Mammary microvascular endothelial cell (primary cell): ENCODE data around the gene EIF2AK2. TPM values are rescaled to one million over a fixed set of nuclear protein-coding genes. Genes with fewer than 3 reads are reported as not detected.

ENCODE experiments used
- total RNA-seq: library from RNA; depleted of rRNA; stranded (reverse); fragments of >200 nt; gene quantifications from 2 replicates; pipeline ENCODE4 v1.2.3, GENCODE V29; 2015

EIF2AK2 gene
- total RNA-seq: 28.0 and 40.9 TPM in 2 replicates

GRCh38 chr2:37156857-37157714 lies at the start of gene EIF2AK2:
Gene EIF2AK2 (minus strand): TSS chr2:37156980. CDS start chr2:37147806, 9,174 bp downstream.

GRCh38 chr2:37196320-37197195 lies 39.8 kb upstream of the EIF2AK2 start, which contains the start of gene CEBPZOS:
Gene CEBPZOS (plus strand): TSS chr2:37196496. CDS start chr2:37199705, 3,209 bp downstream.

GRCh38 chr2:37188570-37188969 lies 31.8 kb upstream of the EIF2AK2 start, which contains the start of gene SULT6B1:
Gene SULT6B1 (minus strand): TSS chr2:37188670. CDS start chr2:37188640, 30 bp downstream.

GRCh38 chr2:37083873-37084794 lies 72.6 kb downstream of the EIF2AK2 start, which contains the start of the genes GPATCH11 and HEATR5B:
Gene GPATCH11 (plus strand): TSS chr2:37084518. CDS start chr2:37088382, 3,864 bp downstream.
Gene HEATR5B (minus strand): TSS chr2:37084372. CDS start chr2:37083414, 958 bp downstream.

Other genes starting within 250 kb of the EIF2AK2 start
- gene STRN, start 190.4 kb downstream of the EIF2AK2 start, total RNA-seq: 12.6 and 14.3 TPM in 2 replicates
- 10.3 and 11.9 TPM in 2 replicates for gene HEATR5B, start 72.6 kb downstream of the EIF2AK2 start, total RNA-seq
- gene GPATCH11, start 72.5 kb downstream of the EIF2AK2 start, total RNA-seq: 6.6 and 6.8 TPM in 2 replicates
- not detected in 2 replicates for gene SULT6B1, start 31.7 kb upstream of the EIF2AK2 start, total RNA-seq
- gene CEBPZOS, start 39.5 kb upstream of the EIF2AK2 start, total RNA-seq: 18.4 and 18.7 TPM in 2 replicates
- 33.6 and 40.5 TPM in 2 replicates for gene CEBPZ, start 74.6 kb upstream of the EIF2AK2 start, total RNA-seq
- 8.5 and 12.1 TPM in 2 replicates for gene NDUFAF7, start 74.7 kb upstream of the EIF2AK2 start, total RNA-seq
- gene PRKD3, start 167.9 kb upstream of the EIF2AK2 start, total RNA-seq: 27.8 and 33.6 TPM in 2 replicates
- 15.7 and 16.0 TPM in 2 replicates for gene QPCT, start 187.7 kb upstream of the EIF2AK2 start, total RNA-seq